Stromal cell of bone marrow (primary cell): ENCODE results near the gene MYO18A.
"Not testable (repeated sequence)": the region's sequence is repeated elsewhere in the genome, so short reads cannot be mapped to it uniquely, and the experiment has no call there.

Experiments used
- DNase-seq: peaks from one replicate; pipeline ENCODE4 v3.0.0-alpha.2; 2012; ENCODE audit warnings: low read depth

MYO18A gene

GRCh38 chr17:29196769-29197515 is 16.7 kb upstream of the MYO18A start:
- DNase-seq, result no peak

GRCh38 chr17:29195465-29196081 is 15.4 kb upstream of the MYO18A start:
- no peak for DNase-seq

DNA sequence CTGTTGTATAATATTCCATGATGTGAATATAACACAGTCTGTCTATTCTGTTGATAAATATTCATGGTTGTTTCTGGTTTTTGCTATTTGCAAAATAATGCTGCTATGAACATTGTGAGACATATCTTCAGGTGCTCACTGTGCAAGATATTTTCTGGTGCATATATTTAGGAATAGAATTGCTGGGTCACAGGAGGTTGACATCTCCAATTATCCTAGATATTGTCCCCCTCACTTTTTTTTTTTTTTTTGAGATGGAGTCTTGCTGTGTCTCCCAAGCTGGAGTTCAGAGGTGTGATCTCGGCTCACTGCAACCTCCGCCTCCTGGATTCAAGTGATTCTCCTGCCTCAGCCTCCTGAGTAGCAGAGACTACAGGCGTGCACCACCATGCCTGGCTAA is 14.5 kb upstream of the MYO18A start:
- DNase-seq, result no peak

DNA sequence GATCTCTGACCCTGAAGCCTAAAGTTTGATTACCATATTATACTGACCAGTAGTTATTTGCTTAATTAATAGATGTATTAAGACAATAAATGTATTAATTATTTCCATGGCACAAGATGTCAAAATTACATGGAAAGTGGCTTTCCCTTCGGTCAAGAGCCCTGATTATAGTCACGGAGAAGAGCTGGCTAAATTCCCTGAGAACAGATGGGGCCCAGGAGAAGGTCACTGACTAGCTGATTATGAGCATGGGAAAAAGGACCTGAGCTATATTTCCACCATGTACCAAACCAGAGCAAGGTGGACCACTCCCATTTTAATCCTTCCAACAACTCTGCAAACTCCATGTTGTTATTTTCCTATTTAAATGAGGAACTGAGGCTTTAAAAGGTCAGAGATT is 12.9 kb upstream of the MYO18A start:
- DNase-seq, result no peak

GRCh38 chr17:29190592-29191207 is 10.5 kb upstream of the MYO18A start:
- no peak for DNase-seq

- DNase-seq, result no peak
These were observed 9.8 kb upstream of the MYO18A start for GRCh38 chr17:29190039-29190438.

DNA sequence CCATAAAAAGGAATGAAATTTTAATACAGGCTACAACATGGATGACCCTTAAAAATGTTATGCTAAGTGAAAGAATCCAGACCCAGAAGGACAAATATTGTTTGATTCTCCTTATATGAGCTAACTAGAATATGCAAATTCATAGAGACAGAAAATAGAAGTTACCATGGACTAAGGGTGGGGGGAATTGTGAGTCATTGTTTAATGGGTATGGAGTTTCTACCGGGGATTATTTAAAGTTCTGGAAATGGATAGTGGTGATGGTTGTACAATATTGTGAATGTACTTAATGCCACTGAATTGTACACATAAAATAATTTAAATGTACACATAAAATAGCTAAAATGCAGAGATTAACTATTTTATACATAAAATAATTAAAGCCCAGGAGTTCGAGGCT is 9.2 kb upstream of the MYO18A start:
- DNase-seq, result no peak

DNA sequence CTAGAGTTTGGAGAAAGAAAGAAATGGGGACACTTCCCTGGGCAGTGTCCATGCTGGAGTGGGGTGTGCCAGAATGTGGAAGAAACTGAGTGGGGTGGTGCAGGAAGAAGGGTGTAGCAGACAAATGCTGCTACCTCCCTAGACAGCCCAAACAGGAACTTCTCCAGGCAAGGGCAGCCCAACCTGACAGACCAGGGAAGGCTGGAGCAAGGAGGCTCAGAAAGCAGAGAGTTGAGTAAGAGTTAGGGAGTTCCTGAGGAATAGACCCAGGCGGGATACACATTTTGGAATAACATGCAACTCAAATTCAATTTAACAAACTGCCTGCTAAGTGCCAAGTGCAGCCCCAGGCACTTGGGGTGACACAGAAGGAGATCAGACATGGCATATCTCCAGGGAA is 1.0 kb upstream of the MYO18A start:
- no peak for DNase-seq

GRCh38 chr17:29180788-29181160 is 576 bp upstream of the MYO18A start:
- DNase-seq, result no peak

- no peak for DNase-seq
These were observed 765 bp downstream of the MYO18A start for GRCh38 chr17:29179232-29180033.

GRCh38 chr17:29178750-29179231 is 1.4 kb downstream of the MYO18A start:
- no peak for DNase-seq

GRCh38 chr17:29177871-29178749 is 2.1 kb downstream of the MYO18A start:
- no peak for DNase-seq

DNA sequence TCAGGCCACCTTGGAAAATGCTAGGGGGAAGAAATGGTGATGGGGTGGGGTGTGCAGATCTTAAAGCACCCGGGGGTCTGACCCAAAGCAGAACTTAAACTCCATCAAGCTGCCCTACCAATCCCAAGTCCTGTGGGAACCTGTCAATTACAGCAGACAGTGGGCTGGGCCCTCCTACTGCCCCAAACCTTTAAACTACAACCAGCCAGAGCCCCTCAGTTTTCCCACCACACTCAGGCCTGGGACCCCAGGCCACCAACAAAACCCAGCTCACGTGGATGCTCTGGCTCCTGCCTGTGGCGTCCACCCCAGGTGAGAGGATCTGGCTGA is 2.7 kb downstream of the MYO18A start:
- DNase-seq, result no peak

- no peak for DNase-seq
These were observed 3.4 kb downstream of the MYO18A start for GRCh38 chr17:29176558-29177351.

GRCh38 chr17:29175349-29175748 is 4.8 kb downstream of the MYO18A start:
- no peak for DNase-seq

GRCh38 chr17:29172589-29172988 is 7.6 kb downstream of the MYO18A start:
- no peak for DNase-seq

DNA sequence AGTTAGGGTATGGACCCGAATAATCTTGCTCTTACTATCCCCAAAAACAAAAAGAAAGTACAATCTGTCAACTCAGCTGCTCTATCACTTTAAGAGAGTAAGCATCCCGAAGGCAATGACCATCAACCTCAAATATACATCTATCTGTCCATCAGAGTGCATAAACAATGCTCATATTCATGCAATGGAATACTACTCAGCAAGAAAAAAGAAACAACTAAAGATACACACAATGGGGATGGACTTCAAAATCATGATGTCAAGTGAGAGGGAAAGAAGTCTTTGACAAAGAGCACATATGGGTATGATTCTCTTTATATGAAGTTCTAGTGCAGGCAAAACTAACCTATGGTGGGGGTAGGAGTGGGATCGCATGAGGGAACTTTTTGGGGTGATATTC is 9.5 kb downstream of the MYO18A start:
- no peak for DNase-seq

DNA sequence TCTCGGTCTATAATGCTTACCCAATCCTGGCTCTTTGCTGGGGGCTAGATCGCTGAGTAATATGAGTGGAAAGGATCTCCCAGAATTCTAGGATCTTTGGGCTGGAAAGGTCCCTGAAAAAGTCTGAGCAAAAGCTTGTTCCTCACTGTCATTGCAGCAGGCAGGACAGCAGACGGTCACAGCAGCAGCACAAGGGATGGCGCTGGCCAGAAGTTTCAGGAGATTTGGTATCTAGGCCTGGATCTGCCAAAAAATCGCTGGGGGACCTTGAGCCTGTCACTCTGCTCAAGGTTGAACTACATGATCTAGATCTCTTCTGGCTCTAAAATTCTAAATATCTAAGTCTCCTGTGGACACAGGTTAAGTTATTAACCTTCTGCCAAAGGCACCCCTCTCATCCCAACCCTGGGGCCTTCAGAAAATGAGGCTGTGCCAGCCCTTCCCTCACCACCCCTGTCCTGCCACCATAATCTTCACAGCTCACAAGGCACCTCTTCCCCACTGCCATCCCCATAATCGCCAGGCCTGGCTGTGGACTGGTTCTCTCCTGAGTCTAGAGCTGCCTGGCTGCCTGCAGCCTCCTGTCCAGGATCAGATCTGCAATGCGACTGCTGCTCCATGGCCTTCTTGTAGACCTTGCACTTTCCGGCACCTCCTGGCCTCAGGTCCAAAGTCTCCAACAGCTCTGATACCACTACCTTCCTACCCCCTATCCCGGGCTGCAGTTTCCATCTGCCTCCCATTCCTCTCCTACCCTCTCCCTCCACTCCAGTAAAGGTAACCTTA is 10.2 kb downstream of the MYO18A start:
- DNase-seq, result no peak

- DNase-seq, result not testable (repeated sequence)
These were observed 11.5 kb downstream of the MYO18A start for GRCh38 chr17:29168759-29169126.
